ENCODE results near the gene SH3RF3. TPM values are rescaled to one million over a fixed set of nuclear protein-coding genes. Genes with fewer than 3 reads are reported as not detected.

The SH3RF3 gene
- polyA plus RNA-seq, 3 donors from 2014 or later, result not detected

Other genes starting within 250 kb of the SH3RF3 start
- gene EDAR, start 140.0 kb upstream of the SH3RF3 start, polyA plus RNA-seq, result not detected